Stimulated activated CD4-positive, alpha-beta T cell treated with anti-CD3 and anti-CD28 coated beads, Interleukin-2, amount 100 ng/mL, for 48 hours (primary cell): ENCODE data around the gene EFR3B.

Source experiments
- DNase-seq, 2 donors: peaks; one replicate each; pipeline ENCODE4 v3.0.0-alpha.2; 2020

EFR3B gene

DNA sequence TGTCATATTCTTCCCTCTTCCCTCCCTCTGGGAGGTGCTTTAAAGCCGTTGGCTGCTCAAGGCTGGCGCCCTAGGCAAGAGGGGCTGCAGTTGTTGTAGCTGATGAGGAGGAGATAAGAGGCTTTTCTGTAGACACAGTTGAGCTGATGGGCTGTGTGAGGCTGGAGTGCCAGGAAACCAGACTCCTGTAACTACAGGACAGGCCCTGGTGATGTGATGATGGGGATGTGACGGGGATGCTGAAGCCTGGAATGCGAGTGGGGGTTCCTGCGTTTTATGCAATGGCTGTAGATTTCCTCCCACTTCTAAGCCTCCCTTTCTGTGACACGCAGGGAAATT, 5.7 kb upstream of the EFR3B start:
- DNase-seq, result no peak

DNA sequence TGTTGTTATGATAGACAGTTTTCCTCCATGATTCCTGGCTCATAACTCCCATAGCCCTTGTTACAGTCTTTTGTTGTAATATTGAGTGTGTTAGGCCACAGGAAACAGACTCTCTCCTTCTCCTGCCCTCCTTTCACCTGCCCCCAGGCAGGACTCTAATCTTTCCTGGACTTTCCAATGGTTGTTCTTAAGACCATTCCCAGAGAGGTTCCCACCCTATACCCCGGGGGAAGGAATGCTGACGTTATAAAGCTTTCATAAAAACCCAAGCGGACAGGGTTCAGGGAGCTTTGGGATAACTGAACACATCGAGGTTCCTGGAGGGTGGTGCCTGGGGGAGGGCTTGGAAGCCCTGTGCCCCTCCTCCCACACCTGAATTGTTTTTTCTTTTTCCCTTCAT, 2.8 kb upstream of the EFR3B start:
- no peak for DNase-seq

- peak in 1 of 2 donors; percentile 4 for DNase-seq
These were observed 459 bp upstream of the EFR3B start for GRCh38 chr2:25041307-25041927.

DNA sequence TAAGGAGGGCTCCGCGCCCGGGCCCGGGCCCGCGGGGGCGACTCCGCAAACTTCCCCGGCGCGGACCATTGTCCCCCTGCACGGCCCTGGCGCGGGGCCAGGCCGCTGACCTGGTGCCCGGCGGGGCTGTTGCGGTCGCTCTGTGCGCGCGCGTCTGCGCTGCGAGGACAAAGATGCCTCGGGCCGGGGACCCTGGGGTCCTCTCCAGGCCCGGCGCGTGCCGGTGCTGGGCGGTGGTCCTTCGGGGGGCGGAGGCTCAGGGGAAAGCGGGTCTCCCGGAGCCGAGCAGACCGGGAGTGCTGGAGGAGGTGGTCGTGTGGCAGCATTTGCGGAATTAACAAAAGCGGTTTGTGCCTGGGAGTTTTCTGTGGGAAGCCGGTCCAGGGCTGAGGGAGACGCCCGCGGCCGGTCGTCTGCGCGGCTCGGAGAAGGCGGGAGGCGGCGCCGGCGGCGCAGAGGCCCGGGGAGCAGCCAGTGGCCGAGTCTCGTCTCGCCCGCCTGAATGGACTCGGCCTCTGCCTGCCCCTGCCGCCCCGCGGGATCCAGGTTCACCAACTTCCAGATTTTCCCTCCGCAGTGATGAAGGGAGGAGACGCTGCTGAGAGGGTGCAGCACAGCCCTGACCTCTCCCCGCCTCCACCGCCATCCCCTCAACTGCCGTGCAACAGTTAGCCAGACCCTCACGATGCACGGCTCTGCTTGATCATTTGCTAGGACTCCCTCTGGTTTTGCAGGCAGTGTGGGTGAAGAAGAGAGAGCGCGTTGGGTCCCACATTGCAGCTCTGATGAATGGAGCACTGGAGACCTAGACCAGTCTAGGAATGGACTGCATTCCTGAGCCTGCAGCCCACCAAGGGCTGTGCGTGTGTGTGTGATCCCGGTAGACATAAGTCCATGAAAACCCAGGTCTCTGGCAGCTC, 705 bp downstream of the EFR3B start:
- DNase-seq, result peak in 1 of 2 donors; percentile 4

- peak; percentile 36 to 40 for DNase-seq
These were observed 1.5 kb downstream of the EFR3B start for GRCh38 chr2:25043241-25043867.

GRCh38 chr2:25044011-25044410, 2.1 kb downstream of the EFR3B start:
- DNase-seq, result no peak

- DNase-seq, result peak in 1 of 2 donors; percentile 6
These were observed 3.1 kb downstream of the EFR3B start for GRCh38 chr2:25044990-25045389.

DNA sequence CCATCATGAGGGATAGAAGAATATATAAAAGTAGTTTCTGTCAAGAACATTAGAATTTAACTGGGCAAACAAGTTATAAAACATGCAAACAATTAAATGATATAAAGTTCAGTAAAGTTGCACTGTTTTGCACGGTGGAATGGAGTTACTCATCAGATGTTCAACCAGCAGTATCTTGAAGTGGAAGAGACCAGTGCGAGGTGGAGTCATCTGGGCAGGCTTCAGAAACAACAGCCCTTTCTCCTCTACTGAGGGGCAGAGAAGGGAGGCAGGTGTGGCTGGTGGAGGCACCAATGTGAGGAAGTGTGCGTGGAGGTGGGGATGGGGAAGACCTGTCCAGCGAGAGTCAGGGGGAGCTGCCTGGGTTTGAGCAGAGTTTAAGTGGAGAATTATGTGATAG, 7.5 kb downstream of the EFR3B start:
- DNase-seq, result no peak

DNA sequence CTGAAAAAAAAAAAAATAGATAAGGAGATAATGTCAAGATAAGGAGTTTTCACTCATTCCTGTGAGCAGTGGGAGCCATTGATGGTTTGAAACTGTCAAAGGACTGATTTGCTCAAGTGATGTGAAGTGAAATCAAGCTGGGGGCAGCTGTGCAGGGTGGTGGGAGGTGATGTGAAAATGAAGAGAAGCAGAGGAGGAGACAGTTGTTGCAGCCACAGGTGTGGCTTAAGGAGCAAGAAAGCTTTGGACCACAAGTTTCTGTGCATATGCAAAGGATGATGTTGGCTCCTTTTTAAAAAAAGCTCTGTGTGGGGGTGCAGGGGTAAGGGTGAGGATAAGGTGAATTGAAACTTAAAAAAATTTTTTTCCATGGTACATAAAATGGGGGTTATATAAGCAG, 8.3 kb downstream of the EFR3B start:
- no peak for DNase-seq

DNA sequence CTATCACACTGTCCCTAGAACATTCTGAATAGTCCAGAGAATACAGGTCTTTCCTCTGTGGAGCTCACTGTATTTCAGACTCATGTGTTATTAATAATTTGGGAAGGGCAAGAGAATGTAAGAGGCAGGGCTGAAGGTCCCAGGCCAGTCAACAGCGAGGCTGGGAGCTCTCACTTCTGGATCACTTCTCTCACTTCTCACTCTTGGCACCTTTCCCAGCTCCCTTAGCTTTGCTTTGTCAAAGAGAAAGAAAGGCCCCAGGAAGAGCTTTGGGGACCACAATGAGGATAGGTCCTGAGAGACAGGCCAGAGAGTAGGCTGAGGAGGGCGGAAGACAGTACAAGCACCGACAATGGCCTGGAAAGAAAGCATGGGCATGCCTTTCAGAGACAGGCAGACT, 11.2 kb downstream of the EFR3B start:
- no peak for DNase-seq

DNA sequence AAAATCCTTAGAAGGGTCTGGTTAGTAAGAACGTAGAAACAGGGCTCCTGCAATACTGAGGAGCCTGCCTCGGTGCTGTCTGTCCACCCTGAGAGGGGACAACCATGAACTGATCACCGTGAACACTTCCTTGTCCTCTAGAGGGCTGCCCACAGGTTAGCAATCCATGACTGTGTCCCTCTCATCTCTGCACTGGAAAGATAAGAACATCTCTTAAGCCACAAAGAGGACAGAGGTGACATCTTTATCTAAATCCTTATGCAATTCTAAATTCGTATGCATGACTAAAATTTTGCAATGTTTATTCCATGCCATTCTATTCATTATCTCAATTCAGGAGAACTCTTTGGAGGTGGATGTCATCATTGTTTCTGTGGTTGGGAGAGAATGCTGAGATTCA, 12.8 kb downstream of the EFR3B start:
- DNase-seq, result no peak

GRCh38 chr2:25055376-25055920, 13.6 kb downstream of the EFR3B start:
- no peak for DNase-seq

DNA sequence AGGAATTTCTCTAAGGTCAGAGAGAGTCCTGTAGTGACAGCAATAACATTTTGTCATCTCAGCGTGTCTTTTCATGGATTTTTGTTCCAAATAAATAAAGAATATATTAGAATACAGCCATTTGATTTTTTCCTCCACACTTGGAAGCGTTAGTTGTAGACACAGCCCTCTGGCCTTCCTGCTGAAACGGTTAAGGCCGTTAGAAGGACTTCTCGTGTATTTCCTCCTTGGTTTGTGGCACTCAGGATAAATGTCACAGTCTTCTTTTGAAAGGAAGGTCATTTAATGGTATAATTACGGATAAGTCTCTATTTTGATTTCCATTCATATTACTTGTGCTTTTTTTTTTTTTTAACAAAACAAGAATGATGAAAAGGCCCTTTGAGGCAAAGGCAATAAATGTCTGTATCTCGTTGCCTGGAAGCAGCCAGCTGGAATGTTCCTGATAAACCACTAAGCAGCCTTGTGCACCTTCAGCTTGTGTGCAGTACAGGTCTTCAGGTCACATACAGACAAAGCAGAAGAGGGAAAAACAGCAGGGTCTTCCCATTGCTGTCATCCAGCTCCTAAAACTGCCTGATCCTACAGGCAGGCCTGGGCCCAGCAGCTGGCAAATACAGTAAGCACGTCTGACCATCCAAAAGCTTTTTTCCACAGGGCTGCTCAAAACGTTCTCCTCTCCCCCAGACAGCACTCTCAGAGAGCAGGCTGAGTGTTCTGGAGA, 14.4 kb downstream of the EFR3B start:
- DNase-seq, result no peak

GRCh38 chr2:25062511-25062917, 20.6 kb downstream of the EFR3B start:
- no peak for DNase-seq

- no peak for DNase-seq
These were observed 22.2 kb downstream of the EFR3B start for GRCh38 chr2:25063876-25064660.

DNA sequence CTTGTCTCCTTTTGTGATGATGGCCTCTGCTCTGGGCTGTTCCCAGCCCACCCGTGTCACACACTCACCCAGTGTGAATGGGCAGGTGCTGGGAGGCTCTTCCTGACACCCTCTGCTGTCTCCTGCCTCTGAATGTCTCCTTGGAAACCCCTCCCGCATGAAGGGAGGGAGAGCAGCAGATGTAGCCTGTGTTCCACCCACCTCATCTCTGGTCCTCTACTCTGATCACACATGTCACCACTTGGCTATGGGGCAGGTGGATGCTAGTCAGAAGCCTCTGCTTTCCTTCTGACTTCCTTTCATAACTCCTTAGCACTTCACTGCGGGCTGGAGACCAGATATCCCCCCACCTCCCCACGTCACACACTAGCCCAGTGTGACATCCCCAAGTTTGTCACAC, 23.9 kb downstream of the EFR3B start:
- no peak for DNase-seq

DNA sequence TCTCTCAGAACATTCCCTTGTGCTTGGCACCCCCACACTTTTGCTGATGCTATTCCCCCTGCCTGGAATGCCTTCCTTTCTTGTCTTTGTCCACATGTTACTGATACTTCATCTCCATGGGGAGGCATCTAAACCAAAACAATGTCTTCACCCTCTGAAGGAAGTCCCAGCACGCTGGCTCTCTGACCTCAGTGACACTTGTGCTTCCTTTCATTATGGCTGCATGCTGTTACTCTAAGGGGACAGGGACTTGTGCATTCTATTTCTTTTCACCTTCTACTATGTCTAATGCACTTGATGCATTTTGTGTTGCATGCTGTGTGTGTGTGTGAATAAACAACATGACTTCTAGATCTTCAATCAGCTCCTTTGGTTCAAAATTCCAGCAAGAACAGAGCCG, 24.6 kb downstream of the EFR3B start:
- DNase-seq, result no peak

- no peak for DNase-seq
These were observed 26.3 kb downstream of the EFR3B start for GRCh38 chr2:25068217-25068616.

DNA sequence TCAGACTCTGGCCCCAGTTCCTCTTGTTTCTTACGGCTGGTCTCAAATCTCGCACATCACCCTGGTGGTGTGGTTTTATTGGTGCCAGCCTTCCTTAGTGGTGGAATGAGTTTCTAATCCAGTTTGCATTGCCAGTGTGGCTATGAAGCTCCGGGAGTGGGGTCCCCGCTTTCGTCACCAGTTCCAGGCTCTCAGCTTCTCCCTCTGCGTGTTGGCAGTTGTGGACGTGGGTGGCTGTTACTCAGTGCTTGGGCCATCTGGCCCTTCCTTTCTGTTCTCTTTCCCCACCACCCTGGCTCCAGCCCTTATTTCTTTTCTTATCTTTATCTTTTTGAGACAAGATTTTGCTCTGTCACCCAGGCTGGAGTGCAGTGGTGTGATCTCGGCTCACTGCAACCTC, 30.1 kb downstream of the EFR3B start:
- DNase-seq, result no peak

DNA sequence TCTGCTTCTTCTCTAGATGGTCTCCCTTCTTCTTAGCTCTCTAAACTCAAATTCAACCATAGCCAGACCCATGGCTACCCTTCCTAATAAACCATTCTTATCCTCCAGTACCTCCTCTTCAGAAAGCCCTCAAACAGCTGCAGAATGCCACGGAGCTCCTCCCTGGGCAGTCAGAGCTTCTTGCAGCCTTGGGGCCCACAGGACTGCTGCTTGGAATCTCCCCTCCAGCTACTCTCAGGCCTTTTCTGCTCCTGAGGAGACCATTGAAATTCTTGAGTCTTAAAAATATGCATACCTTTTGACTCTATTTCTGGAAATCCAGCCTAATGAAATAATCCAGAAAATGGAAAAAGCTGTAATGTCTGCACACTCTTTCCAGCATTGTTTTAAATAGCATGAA, 30.7 kb downstream of the EFR3B start:
- no peak for DNase-seq

DNA sequence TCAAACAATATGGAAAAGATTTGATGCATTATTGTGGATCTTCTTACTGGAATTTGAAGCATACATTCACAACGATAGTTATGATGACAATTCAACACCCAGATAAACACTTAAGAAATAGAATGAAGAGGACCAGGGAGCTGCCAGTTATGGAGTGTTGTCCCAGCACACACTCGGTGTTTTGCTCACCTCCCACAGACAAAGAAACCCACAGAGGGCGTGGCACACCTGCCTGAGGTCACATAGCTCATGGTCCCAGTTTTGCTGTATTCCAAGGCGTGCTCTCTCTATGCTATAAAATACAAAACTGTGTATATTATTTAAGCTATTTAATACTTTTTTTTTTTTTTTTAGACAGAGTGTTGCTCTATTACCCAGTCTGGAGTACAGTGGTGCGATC, 31.1 kb downstream of the EFR3B start:
- DNase-seq, result no peak

GRCh38 chr2:25073914-25074313, 32.0 kb downstream of the EFR3B start:
- no peak for DNase-seq
